ENCODE results near the gene LCLAT1. TPM values are rescaled to one million over a fixed set of nuclear protein-coding genes. Genes with fewer than 3 reads are reported as not detected.

The LCLAT1 gene
- total and polyA plus RNA-seq, 4 donors: 2.4 to 14.6 (median 10.7) TPM

- TF ChIP-seq YY1 (IDR thresholded peaks at IDR 0.05): no peak
- TF ChIP-seq, protein P1, sequence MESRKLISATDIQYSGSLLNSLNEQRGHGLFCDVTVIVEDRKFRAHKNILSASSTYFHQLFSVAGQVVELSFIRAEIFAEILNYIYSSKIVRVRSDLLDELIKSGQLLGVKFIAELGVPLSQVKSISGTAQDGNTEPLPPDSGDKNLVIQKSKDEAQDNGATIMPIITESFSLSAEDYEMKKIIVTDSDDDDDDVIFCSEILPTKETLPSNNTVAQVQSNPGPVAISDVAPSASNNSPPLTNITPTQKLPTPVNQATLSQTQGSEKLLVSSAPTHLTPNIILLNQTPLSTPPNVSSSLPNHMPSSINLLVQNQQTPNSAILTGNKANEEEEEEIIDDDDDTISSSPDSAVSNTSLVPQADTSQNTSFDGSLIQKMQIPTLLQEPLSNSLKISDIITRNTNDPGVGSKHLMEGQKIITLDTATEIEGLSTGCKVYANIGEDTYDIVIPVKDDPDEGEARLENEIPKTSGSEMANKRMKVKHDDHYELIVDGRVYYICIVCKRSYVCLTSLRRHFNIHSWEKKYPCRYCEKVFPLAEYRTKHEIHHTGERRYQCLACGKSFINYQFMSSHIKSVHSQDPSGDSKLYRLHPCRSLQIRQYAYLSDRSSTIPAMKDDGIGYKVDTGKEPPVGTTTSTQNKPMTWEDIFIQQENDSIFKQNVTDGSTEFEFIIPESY (IDR thresholded peaks at IDR 0.05): no peak
- TF ChIP-seq HNF4G (IDR thresholded peaks at IDR 0.05): no peak
- no peak for TF ChIP-seq RAD21 (IDR thresholded peaks at IDR 0.05)
- no peak for TF ChIP-seq JUND (IDR thresholded peaks at IDR 0.05)
- TF ChIP-seq FOXA1 (IDR thresholded peaks at IDR 0.05): no peak
Observed at GRCh38 chr2:30463535-30463934, 16.5 kb downstream of the LCLAT1 start (continued).

GRCh38 chr2:30464544-30465170 lies 17.6 kb downstream of the LCLAT1 start:
- H3K4me1 ChIP-seq (ENCODE audit: control insufficient read depth in 4 of 4, insufficient read depth in 4 of 4, low read length in 3 of 4): peaks cover 0 to 10% (median 3%) of the 10 kb centered on the region in 4 donors
- H3K4me3 ChIP-seq (ENCODE audit: low read depth in 1 of 3, low read length in 3 of 3): no peak overlapping the region
- peak overlapping the region in 1 of 2 donors; percentile 13 for H3K9ac ChIP-seq (ENCODE audit: low read depth in 1 of 2, low read length in 2 of 2)
- 45% methylated on average over 4 of the region's 4 CpGs for WGBS
- TF ChIP-seq SP1 (IDR thresholded peaks at IDR 0.05) (peak; percentile 34), HNF4A (conservative IDR thresholded peaks at IDR 0.05) (peak; percentile 37 to 49), REST (IDR thresholded peaks at IDR 0.05) (no peak), FOXA1 (IDR thresholded peaks at IDR 0.05) (no peak), RXRA (IDR thresholded peaks at IDR 0.05) (peak; percentile 49 to 70), FOXA2 (IDR thresholded peaks at IDR 0.05) (peak; percentile 25), NR2F2 (IDR thresholded peaks at IDR 0.05) (peak; percentile 67)
- TF ChIP-seq, protein P2, sequence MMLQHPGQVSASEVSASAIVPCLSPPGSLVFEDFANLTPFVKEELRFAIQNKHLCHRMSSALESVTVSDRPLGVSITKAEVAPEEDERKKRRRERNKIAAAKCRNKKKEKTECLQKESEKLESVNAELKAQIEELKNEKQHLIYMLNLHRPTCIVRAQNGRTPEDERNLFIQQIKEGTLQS (IDR thresholded peaks at IDR 0.05): no peak
- H3K9me3 ChIP-seq (ENCODE audit: control insufficient read depth in 4 of 4, low read length in 3 of 4): no peaks in the 10 kb centered on the region
- H3K27me3 ChIP-seq (ENCODE audit: control insufficient read depth in 4 of 4, insufficient read depth in 4 of 4, low read length in 3 of 4): no peaks in the 10 kb centered on the region
- no peak for DNase-seq (ENCODE audit: low spot score)
- no peaks in the 10 kb centered on the region for H3K36me3 ChIP-seq (ENCODE audit: control insufficient read depth in 4 of 4, insufficient read depth in 3 of 4, low read depth in 1 of 4, low read length in 3 of 4)
- peak overlapping the region in 1 of 2 donors; percentile 12 for H3K27ac ChIP-seq (ENCODE audit: low read depth in 1 of 2, low read length in 2 of 2)

- Histone ChIP-seq H3K27ac (ENCODE audit: low read depth in 1 of 2, low read length in 2 of 2) (no peak overlapping the region), H3K9ac (ENCODE audit: low read depth in 1 of 2, low read length in 2 of 2) (peak overlapping the region in 1 of 2 donors; percentile 13), H3K4me1 (ENCODE audit: control insufficient read depth in 4 of 4, insufficient read depth in 4 of 4, low read length in 3 of 4) (peaks cover 0 to 10% (median 3%) of the 10 kb centered on the region in 4 donors), H3K36me3 (ENCODE audit: control insufficient read depth in 4 of 4, insufficient read depth in 3 of 4, low read depth in 1 of 4, low read length in 3 of 4) (no peaks in the 10 kb centered on the region), H3K27me3 (ENCODE audit: control insufficient read depth in 4 of 4, insufficient read depth in 4 of 4, low read length in 3 of 4) (no peaks in the 10 kb centered on the region), H3K9me3 (ENCODE audit: control insufficient read depth in 4 of 4, low read length in 3 of 4) (no peaks in the 10 kb centered on the region), H3K4me3 (ENCODE audit: low read depth in 1 of 3, low read length in 3 of 3) (no peak overlapping the region)
- DNase-seq (ENCODE audit: low spot score): no peak
- WGBS: 76% methylated on average over 3 of the region's 3 CpGs
- TF ChIP-seq JUND (IDR thresholded peaks at IDR 0.05): no peak
- TF ChIP-seq FOXA1 (IDR thresholded peaks at IDR 0.05): no peak
- TF ChIP-seq, protein P1 (IDR thresholded peaks at IDR 0.05): no peak
- no peak for TF ChIP-seq SP1 (IDR thresholded peaks at IDR 0.05)
- TF ChIP-seq, protein P3, sequence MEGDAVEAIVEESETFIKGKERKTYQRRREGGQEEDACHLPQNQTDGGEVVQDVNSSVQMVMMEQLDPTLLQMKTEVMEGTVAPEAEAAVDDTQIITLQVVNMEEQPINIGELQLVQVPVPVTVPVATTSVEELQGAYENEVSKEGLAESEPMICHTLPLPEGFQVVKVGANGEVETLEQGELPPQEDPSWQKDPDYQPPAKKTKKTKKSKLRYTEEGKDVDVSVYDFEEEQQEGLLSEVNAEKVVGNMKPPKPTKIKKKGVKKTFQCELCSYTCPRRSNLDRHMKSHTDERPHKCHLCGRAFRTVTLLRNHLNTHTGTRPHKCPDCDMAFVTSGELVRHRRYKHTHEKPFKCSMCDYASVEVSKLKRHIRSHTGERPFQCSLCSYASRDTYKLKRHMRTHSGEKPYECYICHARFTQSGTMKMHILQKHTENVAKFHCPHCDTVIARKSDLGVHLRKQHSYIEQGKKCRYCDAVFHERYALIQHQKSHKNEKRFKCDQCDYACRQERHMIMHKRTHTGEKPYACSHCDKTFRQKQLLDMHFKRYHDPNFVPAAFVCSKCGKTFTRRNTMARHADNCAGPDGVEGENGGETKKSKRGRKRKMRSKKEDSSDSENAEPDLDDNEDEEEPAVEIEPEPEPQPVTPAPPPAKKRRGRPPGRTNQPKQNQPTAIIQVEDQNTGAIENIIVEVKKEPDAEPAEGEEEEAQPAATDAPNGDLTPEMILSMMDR (IDR thresholded peaks at IDR 0.05; ENCODE audit: low read depth, low read length, missing input control): no peak
- TF ChIP-seq HNF4A (conservative IDR thresholded peaks at IDR 0.05): no peak
- TF ChIP-seq, protein P2 (IDR thresholded peaks at IDR 0.05): no peak
Observed at GRCh38 chr2:30465171-30465545, 18.1 kb downstream of the LCLAT1 start.
